MM.1S (cell line): ENCODE data around the gene SLC44A5.
A peak's percentile ranks its signal among the peaks of the same experiment; 100 is the strongest.
"Not testable (repeated sequence)": the region's sequence is repeated elsewhere in the genome, so short reads cannot be mapped to it uniquely, and the experiment has no call there.

Source experiments
- DNase-seq: peaks from one replicate; pipeline ENCODE4 v3.0.0-alpha.2; 2015
- H2AFZ ChIP-seq: fragments of 300-600 bp; sonication (generic); 2 replicates; pipeline ENCODE4 v1.6.0; 2016; ENCODE audit warnings: antibody characterized with exemption, low read length
- H3F3A ChIP-seq: fragments of 300-600 bp; sonication (generic); 2 replicates; pipeline ENCODE4 v1.6.1; 2016; ENCODE audit warnings: mild to moderate bottlenecking, antibody characterized with exemption, low read length, moderate library complexity, mixed read lengths; ENCODE audit not compliant: insufficient read depth
- H3K27ac ChIP-seq: fragments of 300-600 bp; sonication (generic); 2 replicates; pipeline ENCODE4 v1.5.1; 2016; ENCODE audit warnings: mild to moderate bottlenecking, low read length
- H3K27me3 ChIP-seq: fragments of 300-600 bp; sonication (generic); replicated peaks from 2 replicates; pipeline ENCODE4 v1.6.0; 2016; ENCODE audit warnings: low read length; ENCODE audit not compliant: insufficient read depth
- H3K36me3 ChIP-seq: fragments of 300-600 bp; sonication (generic); replicated peaks from 2 replicates; pipeline ENCODE4 v1.6.1; 2016; ENCODE audit warnings: mild to moderate bottlenecking, low read length, mixed read lengths; ENCODE audit not compliant: insufficient read depth
- H3K4me1 ChIP-seq: fragments of 300-600 bp; sonication (generic); 2 replicates; pipeline ENCODE4 v1.6.1; 2016; ENCODE audit warnings: low read length, mixed read lengths
- H3K4me2 ChIP-seq: fragments of 300-600 bp; sonication (generic); 2 replicates; pipeline ENCODE4 v1.6.0; 2016; ENCODE audit warnings: low read depth, low read length
- H3K4me3 ChIP-seq: fragments of 300-600 bp; sonication (generic); 2 replicates; pipeline ENCODE4 v1.5.1; 2016; ENCODE audit warnings: low read length, mixed read lengths
- H3K79me2 ChIP-seq: fragments of 300-600 bp; sonication (generic); 2 replicates; pipeline ENCODE4 v1.6.1; 2016; ENCODE audit warnings: mixed run types, low read length, mixed read lengths
- H3K9ac ChIP-seq: fragments of 300-600 bp; sonication (generic); 2 replicates; pipeline ENCODE4 v1.6.1; 2016; ENCODE audit warnings: low read length, mixed read lengths
- H3K9me2 ChIP-seq: fragments of 300-600 bp; sonication (generic); replicated peaks from 2 replicates; pipeline ENCODE4 v1.6.1; 2016; ENCODE audit warnings: mild to moderate bottlenecking, low read length, mixed read lengths; ENCODE audit not compliant: insufficient read depth
- H3K9me3 ChIP-seq: fragments of 300-600 bp; sonication (generic); replicated peaks from 2 replicates; pipeline ENCODE4 v1.6.1; 2016; ENCODE audit warnings: mild to moderate bottlenecking, low read length, mixed read lengths; ENCODE audit not compliant: insufficient read depth
- H4K20me1 ChIP-seq: fragments of 300-600 bp; sonication (generic); 2 replicates; pipeline ENCODE4 v1.6.1; 2016; ENCODE audit warnings: mild to moderate bottlenecking, low read length, moderate library complexity, mixed read lengths; ENCODE audit not compliant: insufficient read depth
- EZH2 ChIP-seq: fragments of 300-600 bp; sonication (generic); optimal IDR thresholded peaks from 2 replicates; pipeline ENCODE3; 2017; ENCODE audit warnings: low read depth, mild to moderate bottlenecking, antibody characterized with exemption, low read length, mixed read lengths
- EZH2phosphoT487 ChIP-seq: fragments of 300-600 bp; sonication (generic); IDR thresholded peaks from 2 replicates; pipeline ENCODE4 v1.6.1; 2018; ENCODE audit warnings: antibody characterized with exemption, low read length
- TF ChIP-seq, protein P1 (sequence below): fragments of 300-600 bp; sonication (generic); IDR thresholded peaks from 2 replicates; pipeline ENCODE4 v1.5.1; 2016; ENCODE audit warnings: antibody characterized with exemption, low read length, mixed read lengths

Gene SLC44A5

DNA sequence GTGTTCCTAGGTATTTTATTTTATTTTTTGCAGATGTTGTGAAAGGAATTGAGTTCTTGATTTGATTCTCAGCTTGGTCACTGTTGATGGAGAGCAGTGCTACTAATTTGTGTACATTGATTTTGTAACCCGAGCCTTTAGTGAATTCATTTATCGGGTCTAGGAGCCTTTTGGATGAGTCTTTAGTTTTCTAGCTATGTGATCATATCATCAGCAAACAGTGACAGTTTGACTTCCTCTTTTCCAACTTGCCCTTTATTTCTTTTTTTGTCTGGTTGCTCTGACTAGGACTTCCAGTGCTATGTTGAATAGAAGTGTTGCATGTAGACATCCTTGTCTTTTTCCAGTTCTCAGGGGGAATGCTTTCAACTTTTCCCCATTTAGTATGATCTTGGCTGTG is 337.8 kb downstream of the SLC44A5 start:
- no peak overlapping the region for H2AFZ ChIP-seq
- H3K79me2 ChIP-seq, result no peaks in the 10 kb centered on the region
- no peak overlapping the region for H3K4me3 ChIP-seq
- H3K4me2 ChIP-seq, result no peak overlapping the region
- H3K4me1 ChIP-seq, result no peaks in the 10 kb centered on the region
- H3K9me3 ChIP-seq, result no peaks in the 10 kb centered on the region
- no peaks in the 10 kb centered on the region for H3F3A ChIP-seq
- DNase-seq, result no peak
- no peaks in the 10 kb centered on the region for H3K9me2 ChIP-seq
- no peaks in the 10 kb centered on the region for H4K20me1 ChIP-seq
- no peak overlapping the region for H3K9ac ChIP-seq
- H3K27me3 ChIP-seq, result no peaks in the 10 kb centered on the region
- no peaks in the 10 kb centered on the region for H3K36me3 ChIP-seq
- TF ChIP-seq EZH2 (no peak), EZH2phosphoT487 (no peak)
- TF ChIP-seq, protein P1, sequence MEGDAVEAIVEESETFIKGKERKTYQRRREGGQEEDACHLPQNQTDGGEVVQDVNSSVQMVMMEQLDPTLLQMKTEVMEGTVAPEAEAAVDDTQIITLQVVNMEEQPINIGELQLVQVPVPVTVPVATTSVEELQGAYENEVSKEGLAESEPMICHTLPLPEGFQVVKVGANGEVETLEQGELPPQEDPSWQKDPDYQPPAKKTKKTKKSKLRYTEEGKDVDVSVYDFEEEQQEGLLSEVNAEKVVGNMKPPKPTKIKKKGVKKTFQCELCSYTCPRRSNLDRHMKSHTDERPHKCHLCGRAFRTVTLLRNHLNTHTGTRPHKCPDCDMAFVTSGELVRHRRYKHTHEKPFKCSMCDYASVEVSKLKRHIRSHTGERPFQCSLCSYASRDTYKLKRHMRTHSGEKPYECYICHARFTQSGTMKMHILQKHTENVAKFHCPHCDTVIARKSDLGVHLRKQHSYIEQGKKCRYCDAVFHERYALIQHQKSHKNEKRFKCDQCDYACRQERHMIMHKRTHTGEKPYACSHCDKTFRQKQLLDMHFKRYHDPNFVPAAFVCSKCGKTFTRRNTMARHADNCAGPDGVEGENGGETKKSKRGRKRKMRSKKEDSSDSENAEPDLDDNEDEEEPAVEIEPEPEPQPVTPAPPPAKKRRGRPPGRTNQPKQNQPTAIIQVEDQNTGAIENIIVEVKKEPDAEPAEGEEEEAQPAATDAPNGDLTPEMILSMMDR, result no peak
- no peak overlapping the region for H3K27ac ChIP-seq

DNA sequence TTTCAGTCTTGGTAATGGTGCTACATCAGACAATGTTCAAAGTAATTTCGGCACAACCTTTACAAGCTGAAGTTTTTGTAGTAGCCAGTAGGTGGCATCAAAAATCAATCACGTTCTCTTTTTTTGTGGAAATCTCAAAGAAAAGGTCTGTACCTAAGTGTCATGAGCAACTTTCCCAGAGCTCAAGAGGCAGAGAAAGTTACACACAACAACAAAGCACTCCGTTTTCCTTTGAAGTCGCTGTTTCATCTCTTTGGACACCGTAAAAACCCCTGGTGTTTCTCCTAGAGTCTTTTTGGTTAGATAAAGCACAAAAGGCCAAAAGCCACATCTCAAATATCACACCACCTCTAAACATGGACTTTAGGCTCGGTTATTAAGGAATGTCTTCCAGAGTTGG is 345.1 kb downstream of the SLC44A5 start:
- Histone ChIP-seq H3F3A (no peaks in the 10 kb centered on the region), H3K9me3 (no peaks in the 10 kb centered on the region), H3K4me1 (no peaks in the 10 kb centered on the region), H3K27me3 (no peaks in the 10 kb centered on the region), H3K9ac (no peak overlapping the region), H3K79me2 (no peaks in the 10 kb centered on the region), H3K4me2 (no peak overlapping the region), H2AFZ (no peak overlapping the region), H3K36me3 (no peaks in the 10 kb centered on the region), H3K27ac (no peak overlapping the region), H4K20me1 (no peaks in the 10 kb centered on the region), H3K4me3 (no peak overlapping the region), H3K9me2 (no peaks in the 10 kb centered on the region)
- no peak for TF ChIP-seq EZH2
- TF ChIP-seq, protein P1, result peak; percentile 65
- DNase-seq, result peak; percentile 49

DNA sequence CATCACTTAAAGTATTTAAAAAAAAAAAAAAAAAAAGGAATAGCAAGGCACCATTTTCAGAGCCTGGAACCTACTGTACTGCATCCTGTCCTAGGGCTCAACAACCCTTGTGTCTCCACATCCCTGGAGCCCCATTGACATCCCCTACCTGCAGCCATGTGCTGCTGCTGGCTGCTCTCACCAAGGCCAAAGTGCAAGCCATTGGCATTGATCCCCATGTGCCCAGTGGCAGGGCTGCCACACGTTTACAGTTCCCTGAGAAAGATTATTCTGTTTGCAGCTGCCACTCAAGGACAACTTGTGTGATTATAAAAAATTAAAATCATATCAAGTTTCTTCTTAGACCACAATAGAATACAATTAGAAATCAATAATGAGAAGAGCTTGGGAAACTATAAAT is 346.8 kb downstream of the SLC44A5 start:
- no peaks in the 10 kb centered on the region for H3K36me3 ChIP-seq
- H3K9me3 ChIP-seq, result no peaks in the 10 kb centered on the region
- H3K79me2 ChIP-seq, result no peaks in the 10 kb centered on the region
- H3K4me1 ChIP-seq, result no peaks in the 10 kb centered on the region
- no peak overlapping the region for H3K27ac ChIP-seq
- no peaks in the 10 kb centered on the region for H3F3A ChIP-seq
- H3K9me2 ChIP-seq, result no peaks in the 10 kb centered on the region
- DNase-seq, result no peak
- H4K20me1 ChIP-seq, result no peaks in the 10 kb centered on the region
- no peak overlapping the region for H2AFZ ChIP-seq
- no peak overlapping the region for H3K4me2 ChIP-seq
- no peak overlapping the region for H3K4me3 ChIP-seq
- H3K9ac ChIP-seq, result no peak overlapping the region
- no peaks in the 10 kb centered on the region for H3K27me3 ChIP-seq
- no peak for TF ChIP-seq EZH2
- TF ChIP-seq, protein P1, result no peak
- TF ChIP-seq EZH2phosphoT487, result no peak

DNA sequence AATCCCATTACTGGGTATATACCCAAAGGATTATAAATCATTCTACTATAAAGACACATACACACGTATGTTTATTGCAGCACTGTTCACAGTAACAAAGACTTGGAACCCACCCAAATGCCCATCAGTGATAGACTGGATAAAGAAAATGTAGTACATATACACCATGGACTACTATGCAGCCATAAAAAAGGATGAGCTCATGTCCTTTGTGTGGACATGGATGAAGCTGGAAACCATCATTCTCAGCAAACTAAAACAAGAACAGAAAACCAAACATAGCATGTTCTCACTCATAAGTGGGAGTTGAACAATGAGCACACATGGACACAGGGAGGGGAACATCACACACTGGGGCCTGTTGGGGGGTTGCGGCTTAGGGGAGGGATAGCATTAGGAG is 347.3 kb downstream of the SLC44A5 start:
- H4K20me1 ChIP-seq, H3F3A ChIP-seq, H3K4me1 ChIP-seq, DNase-seq, H3K36me3 ChIP-seq, H2AFZ ChIP-seq, H3K79me2 ChIP-seq, H3K9ac ChIP-seq, H3K4me3 ChIP-seq, H3K9me2 ChIP-seq, H3K27ac ChIP-seq, H3K4me2 ChIP-seq, H3K27me3 ChIP-seq, H3K9me3 ChIP-seq: not testable (repeated sequence)

DNA sequence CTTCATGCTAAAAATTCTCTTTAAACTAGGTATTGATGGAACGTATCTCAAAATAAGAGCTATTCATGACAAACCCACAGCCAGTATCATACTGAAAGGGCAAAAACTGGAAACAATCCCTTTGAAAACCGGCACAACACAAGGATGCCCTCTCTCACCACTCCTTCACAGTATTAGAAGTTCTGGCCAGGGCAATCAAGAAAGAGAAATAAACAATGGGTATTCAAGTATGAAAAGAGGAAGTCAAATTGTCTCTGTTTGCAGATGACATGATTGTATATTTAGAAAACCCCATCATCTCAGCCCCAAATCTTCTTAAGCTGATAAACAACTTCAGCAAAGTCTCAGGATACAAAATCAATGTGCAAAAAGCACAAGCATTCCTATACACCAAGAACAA is 349.0 kb downstream of the SLC44A5 start:
- not testable (repeated sequence) for H3K4me3 ChIP-seq, H3K9me3 ChIP-seq, DNase-seq, H2AFZ ChIP-seq, H3K4me2 ChIP-seq, H3K9me2 ChIP-seq, H3K4me1 ChIP-seq, H3K27ac ChIP-seq, H3K9ac ChIP-seq, H3F3A ChIP-seq, H3K36me3 ChIP-seq, H4K20me1 ChIP-seq, H3K79me2 ChIP-seq, H3K27me3 ChIP-seq
